K562 (cell line): Measurements from ENCODE around the gene TMPO.

Experiments
- CHD1 ChIP-seq: fragments of 200-600 bp; sonication (generic); IDR thresholded peaks from one replicate; pipeline ENCODE4 v1.6.1; 2012; ENCODE audit warnings: mild to moderate bottlenecking, moderate library complexity, low read length, inconsistent platforms
- NRF1 ChIP-seq, 2 experiments: fragments of 450-650 bp; IDR thresholded peaks in 1 of 2; conservative IDR thresholded peaks in 1 of 2; 2 replicates each; pipeline ENCODE4 v1.6.1; 2014; ENCODE audit warnings: mild to moderate bottlenecking in 2 of 2
- U2AF1 ChIP-seq: fragments of 200-400 bp; formaldehyde crosslinking; optimal IDR thresholded peaks from 2 replicates; pipeline ENCODE3; 2017; ENCODE audit warnings: mild to moderate bottlenecking, low read depth, low read length, moderate library complexity
- TF ChIP-seq, protein P1 (sequence below): sonication (generic); formaldehyde crosslinking; IDR thresholded peaks from 2 replicates; pipeline ENCODE4 v1.8.0; 2022; ENCODE audit warnings: missing genetic modification reagents, mild to moderate bottlenecking, borderline replicate concordance
- TF ChIP-seq, protein P2 (sequence below), 3 experiments: IDR thresholded peaks in 2 of 3; conservative IDR thresholded peaks in 1 of 3; 2 replicates each; pipeline ENCODE4 v1.5.1; 2011 to 2012; ENCODE audit warnings: low read length in 3 of 3, mild to moderate bottlenecking in 3 of 3, control low read depth in 2 of 3, improper control_type of control experiment in 1 of 3, inconsistent platforms in 1 of 3, low read depth in 1 of 3, mixed read lengths in 1 of 3, moderate library complexity in 1 of 3; ENCODE audit not compliant: insufficient read depth in 2 of 3
- TF ChIP-seq, protein P3 (sequence below): fragments of 250-450 bp; sonication (Bioruptor Pico); IDR thresholded peaks from 2 replicates; pipeline ENCODE4 v1.8.0; 2021; ENCODE audit warnings: moderate library complexity, mild to moderate bottlenecking, inconsistent platforms

DNA sequence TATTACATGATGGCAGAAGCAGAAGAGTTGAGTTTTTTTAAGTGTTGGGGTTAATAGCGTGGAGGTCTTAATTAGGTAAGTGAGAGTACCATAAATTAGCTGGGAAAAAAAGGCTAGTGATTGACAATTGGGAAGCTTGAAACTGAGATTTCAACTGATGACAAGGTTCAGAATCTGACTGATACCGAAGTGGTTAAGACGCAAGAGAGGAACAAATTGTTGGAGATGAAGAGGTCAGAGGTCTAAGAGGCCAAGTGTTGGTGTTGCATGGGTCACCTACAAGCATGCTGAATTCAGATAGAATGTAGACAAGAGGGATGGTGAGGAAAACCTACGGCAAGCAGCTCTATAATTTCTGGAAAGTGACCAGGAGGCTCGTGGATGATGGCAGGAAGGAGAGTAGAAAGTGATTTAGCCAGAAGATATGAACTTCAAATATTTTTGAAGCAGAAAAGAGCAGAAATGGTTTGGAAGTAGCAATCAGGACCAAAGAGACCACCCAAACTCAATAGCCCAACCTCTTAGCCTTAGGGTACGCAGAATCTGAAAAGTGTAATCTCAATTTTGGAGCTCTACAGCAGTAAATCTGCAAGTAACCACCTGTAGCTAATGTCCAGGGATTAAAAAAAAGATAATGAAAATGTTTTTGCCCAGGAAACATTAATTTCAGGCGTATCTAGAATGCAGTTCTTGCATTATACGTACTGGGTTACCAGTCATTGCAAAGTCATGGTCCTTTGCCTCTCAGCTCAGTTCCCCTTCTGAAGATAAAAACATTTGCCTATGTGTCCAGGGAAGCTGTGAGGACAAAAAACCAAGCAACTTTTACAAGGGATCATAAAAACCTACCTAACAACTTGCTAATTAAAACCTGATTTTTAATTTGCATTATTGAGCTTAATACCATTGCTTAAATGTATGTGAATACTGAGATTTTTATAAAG, 1.7 kb upstream of the TMPO start:
- TF ChIP-seq U2AF1: no peak
- TF ChIP-seq NRF1 (conservative IDR thresholded peaks at IDR 0.05 in 1 of 2, IDR thresholded peaks at IDR 0.05 in 1 of 2): no peak
- TF ChIP-seq, protein P1, sequence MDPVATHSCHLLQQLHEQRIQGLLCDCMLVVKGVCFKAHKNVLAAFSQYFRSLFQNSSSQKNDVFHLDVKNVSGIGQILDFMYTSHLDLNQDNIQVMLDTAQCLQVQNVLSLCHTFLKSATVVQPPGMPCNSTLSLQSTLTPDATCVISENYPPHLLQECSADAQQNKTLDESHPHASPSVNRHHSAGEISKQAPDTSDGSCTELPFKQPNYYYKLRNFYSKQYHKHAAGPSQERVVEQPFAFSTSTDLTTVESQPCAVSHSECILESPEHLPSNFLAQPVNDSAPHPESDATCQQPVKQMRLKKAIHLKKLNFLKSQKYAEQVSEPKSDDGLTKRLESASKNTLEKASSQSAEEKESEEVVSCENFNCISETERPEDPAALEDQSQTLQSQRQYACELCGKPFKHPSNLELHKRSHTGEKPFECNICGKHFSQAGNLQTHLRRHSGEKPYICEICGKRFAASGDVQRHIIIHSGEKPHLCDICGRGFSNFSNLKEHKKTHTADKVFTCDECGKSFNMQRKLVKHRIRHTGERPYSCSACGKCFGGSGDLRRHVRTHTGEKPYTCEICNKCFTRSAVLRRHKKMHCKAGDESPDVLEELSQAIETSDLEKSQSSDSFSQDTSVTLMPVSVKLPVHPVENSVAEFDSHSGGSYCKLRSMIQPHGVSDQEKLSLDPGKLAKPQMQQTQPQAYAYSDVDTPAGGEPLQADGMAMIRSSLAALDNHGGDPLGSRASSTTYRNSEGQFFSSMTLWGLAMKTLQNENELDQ (CRISPR knock-in tag): no peak
- no peak for TF ChIP-seq CHD1
- TF ChIP-seq, protein P2, sequence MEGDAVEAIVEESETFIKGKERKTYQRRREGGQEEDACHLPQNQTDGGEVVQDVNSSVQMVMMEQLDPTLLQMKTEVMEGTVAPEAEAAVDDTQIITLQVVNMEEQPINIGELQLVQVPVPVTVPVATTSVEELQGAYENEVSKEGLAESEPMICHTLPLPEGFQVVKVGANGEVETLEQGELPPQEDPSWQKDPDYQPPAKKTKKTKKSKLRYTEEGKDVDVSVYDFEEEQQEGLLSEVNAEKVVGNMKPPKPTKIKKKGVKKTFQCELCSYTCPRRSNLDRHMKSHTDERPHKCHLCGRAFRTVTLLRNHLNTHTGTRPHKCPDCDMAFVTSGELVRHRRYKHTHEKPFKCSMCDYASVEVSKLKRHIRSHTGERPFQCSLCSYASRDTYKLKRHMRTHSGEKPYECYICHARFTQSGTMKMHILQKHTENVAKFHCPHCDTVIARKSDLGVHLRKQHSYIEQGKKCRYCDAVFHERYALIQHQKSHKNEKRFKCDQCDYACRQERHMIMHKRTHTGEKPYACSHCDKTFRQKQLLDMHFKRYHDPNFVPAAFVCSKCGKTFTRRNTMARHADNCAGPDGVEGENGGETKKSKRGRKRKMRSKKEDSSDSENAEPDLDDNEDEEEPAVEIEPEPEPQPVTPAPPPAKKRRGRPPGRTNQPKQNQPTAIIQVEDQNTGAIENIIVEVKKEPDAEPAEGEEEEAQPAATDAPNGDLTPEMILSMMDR (IDR thresholded peaks at IDR 0.05 in 2 of 3, conservative IDR thresholded peaks at IDR 0.05 in 1 of 3; ENCODE audit: insufficient read depth in 2 of 3, low read depth in 1 of 3, low read length in 3 of 3): no peak
- TF ChIP-seq, protein P3, sequence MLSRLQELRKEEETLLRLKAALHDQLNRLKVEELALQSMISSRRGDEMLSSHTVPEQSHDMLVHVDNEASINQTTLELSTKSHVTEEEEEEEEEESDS (CRISPR knock-in tag): no peak
